Smooth muscle cell (in vitro differentiated cells): ENCODE results near the gene RUNDC1. TPM values are rescaled to one million over a fixed set of nuclear protein-coding genes. Genes with fewer than 3 reads are reported as not detected.
"Not testable (repeated sequence)": the region's sequence is repeated elsewhere in the genome, so short reads cannot be mapped to it uniquely, and the experiment has no call there.

Experiments used
- DNase-seq: peaks from one replicate; lab custom pipeline; 2025; ENCODE audit not compliant: unreplicated experiment; lab: John Stamatoyannopoulos, UW
- H2AFZ ChIP-seq: fragments of 200-600 bp; sonication (generic); 2 replicates; pipeline ENCODE4 v1.6.0; 2016; ENCODE audit warnings: antibody characterized with exemption, low read depth, mild to moderate bottlenecking
- H3F3A ChIP-seq: fragments of 200-600 bp; sonication (generic); 2 replicates; pipeline ENCODE4 v1.6.0; 2017; ENCODE audit warnings: antibody characterized with exemption, low read depth
- H3K27ac ChIP-seq: fragments of 200-600 bp; sonication (generic); 2 replicates; pipeline ENCODE4 v1.5.1; 2016; ENCODE audit warnings: low read depth, mild to moderate bottlenecking
- H3K27me3 ChIP-seq: fragments of 200-600 bp; sonication (generic); 2 replicates; pipeline ENCODE4 v1.6.1; 2016; ENCODE audit warnings: low read depth, mild to moderate bottlenecking
- H3K36me3 ChIP-seq: fragments of 200-600 bp; sonication (generic); 2 replicates; pipeline ENCODE4 v1.5.1; 2016; ENCODE audit warnings: low read depth
- H3K4me1 ChIP-seq: fragments of 200-600 bp; sonication (generic); 2 replicates; pipeline ENCODE4 v1.5.1; 2016; ENCODE audit warnings: low read depth
- H3K4me2 ChIP-seq: fragments of 200-600 bp; sonication (generic); 2 replicates; pipeline ENCODE4 v1.6.0; 2016; ENCODE audit warnings: mild to moderate bottlenecking
- H3K4me3 ChIP-seq: fragments of 200-600 bp; sonication (generic); 2 replicates; pipeline ENCODE4 v1.5.1; 2016; ENCODE audit warnings: mild to moderate bottlenecking
- H3K79me2 ChIP-seq: fragments of 200-600 bp; sonication (generic); 2 replicates; pipeline ENCODE4 v1.6.0; 2016; ENCODE audit warnings: low read depth, mild to moderate bottlenecking
- H3K9ac ChIP-seq: fragments of 200-600 bp; sonication (generic); 2 replicates; pipeline ENCODE4 v1.6.0; 2016; ENCODE audit warnings: low read depth
- H3K9me3 ChIP-seq: fragments of 200-600 bp; sonication (generic); replicated peaks from 2 replicates; pipeline ENCODE4 v1.5.1; 2016; ENCODE audit warnings: low read depth
- H4K20me1 ChIP-seq: fragments of 200-600 bp; sonication (generic); 2 replicates; pipeline ENCODE4 v1.6.0; 2016; ENCODE audit warnings: low read depth
- WGBS: methylation state at CpG from one replicate; pipeline ENCODE4 v1.1.7; 2016; ENCODE audit warnings: low lambda C conversion rate; 5-methylcytosine and 5-hydroxymethylcytosine counted together
- polyA plus RNA-seq: library from polyadenylated mRNA; unstranded; fragments of >200 nt; fragmentation: Nextera tagmentation; extraction: Ambion mirVana; gene quantifications from 2 replicates; pipeline ENCODE4 v1.2.1, GENCODE V29; 2016
- total RNA-seq: library from RNA; depleted of rRNA; stranded (reverse); fragments of >200 nt; gene quantifications from 2 replicates; pipeline ENCODE4 v1.2.3, GENCODE V29; 2014
- TF ChIP-seq, protein P1 (sequence below): fragments of 200-600 bp; sonication (generic); IDR thresholded peaks from 2 replicates; pipeline ENCODE4 v1.5.1; 2017; ENCODE audit warnings: borderline replicate concordance, mild to moderate bottlenecking, antibody characterized with exemption; ENCODE audit not compliant: insufficient read depth, poor library complexity, severe bottlenecking

Gene RUNDC1
- total and polyA plus RNA-seq, 2 experiments from 2014 or later, result 9.3 to 15.7 TPM

DNA sequence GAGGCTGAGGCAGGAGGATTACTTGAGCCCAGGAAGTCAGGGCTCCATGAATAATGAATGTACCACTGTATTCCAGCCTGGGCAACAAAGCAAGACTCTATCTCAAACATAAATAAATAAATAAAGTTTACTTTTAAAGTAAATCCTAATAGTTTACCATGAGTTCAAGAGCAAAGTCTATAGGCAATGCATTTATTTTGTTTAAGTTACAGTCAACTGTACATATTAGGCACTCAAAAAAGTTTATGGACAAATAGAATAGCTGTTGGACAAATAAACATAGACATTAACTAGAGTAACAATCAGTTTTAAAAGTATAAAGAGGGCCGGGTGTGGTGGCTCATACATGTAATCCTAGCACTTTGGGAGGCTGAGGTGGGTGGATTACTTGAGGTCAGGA lies 12.4 kb upstream of the RUNDC1 start:
- Histone ChIP-seq H3F3A (no peaks in the 10 kb centered on the region), H3K4me1 (peaks cover 7% of the 10 kb centered on the region), H3K9ac (no peak overlapping the region), H3K4me3 (no peak overlapping the region), H3K36me3 (no peaks in the 10 kb centered on the region), H3K9me3 (no peaks in the 10 kb centered on the region), H3K27me3 (no peaks in the 10 kb centered on the region), H2AFZ (no peak overlapping the region), H4K20me1 (no peaks in the 10 kb centered on the region), H3K79me2 (peaks cover 8% of the 10 kb centered on the region), H3K27ac (no peak overlapping the region), H3K4me2 (no peak overlapping the region)
- 98% methylated on average over 1 of the region's 1 CpG for WGBS
- DNase-seq, result no peak
- TF ChIP-seq, protein P1, sequence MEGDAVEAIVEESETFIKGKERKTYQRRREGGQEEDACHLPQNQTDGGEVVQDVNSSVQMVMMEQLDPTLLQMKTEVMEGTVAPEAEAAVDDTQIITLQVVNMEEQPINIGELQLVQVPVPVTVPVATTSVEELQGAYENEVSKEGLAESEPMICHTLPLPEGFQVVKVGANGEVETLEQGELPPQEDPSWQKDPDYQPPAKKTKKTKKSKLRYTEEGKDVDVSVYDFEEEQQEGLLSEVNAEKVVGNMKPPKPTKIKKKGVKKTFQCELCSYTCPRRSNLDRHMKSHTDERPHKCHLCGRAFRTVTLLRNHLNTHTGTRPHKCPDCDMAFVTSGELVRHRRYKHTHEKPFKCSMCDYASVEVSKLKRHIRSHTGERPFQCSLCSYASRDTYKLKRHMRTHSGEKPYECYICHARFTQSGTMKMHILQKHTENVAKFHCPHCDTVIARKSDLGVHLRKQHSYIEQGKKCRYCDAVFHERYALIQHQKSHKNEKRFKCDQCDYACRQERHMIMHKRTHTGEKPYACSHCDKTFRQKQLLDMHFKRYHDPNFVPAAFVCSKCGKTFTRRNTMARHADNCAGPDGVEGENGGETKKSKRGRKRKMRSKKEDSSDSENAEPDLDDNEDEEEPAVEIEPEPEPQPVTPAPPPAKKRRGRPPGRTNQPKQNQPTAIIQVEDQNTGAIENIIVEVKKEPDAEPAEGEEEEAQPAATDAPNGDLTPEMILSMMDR, result no peak

DNA sequence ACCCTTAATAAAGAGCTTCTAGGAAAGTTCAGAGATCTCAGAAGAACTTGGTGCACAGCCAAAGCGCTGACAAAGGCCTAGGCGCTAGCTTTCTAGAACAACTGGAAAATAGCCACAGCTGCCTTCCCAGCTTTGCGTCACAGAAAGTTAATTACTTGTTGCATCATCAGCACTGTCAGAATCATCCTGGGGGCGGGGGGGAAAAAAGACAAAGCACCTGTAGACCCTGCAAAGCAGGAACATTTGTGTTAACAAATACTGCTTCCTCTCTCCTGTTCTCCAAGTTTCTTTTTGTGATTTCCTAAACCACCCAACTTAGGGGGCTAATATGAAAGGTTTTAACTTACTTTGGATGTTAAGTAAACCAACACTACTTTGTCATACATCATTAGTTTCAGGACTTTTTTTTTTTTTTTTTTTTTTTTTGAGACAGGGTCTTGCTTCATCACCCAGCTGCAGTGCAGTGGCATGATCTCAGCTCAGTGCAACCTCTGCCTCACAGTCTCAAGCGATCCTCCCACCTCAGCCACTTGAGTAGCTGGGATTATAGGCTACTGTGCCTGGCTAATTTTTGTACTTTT lies 11.3 kb upstream of the RUNDC1 start:
- WGBS, result 66% methylated on average over 5 of the region's 5 CpGs

DNA sequence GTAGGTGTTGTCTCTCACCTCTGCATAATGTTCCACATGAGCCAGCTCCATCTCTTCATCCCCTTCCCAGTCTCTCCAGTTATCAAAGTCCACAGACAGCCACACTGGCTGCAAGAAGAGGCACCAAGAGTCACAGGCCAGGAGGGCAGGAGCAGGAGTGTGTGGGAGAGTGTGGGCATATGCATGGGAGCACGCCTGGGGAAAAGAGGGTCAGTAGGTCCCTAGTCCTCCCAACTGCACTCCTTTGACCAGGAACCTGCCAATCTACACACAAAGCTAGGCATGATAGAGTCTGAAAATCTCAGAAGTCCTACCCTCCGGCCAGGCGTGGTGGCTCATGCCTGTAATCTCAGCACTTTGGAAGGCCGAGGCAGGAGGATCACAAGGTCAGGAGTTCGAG lies 8.8 kb upstream of the RUNDC1 start:
- no peaks in the 10 kb centered on the region for H4K20me1 ChIP-seq
- no peaks in the 10 kb centered on the region for H3K9me3 ChIP-seq
- H3K9ac ChIP-seq, result no peak overlapping the region
- no peaks in the 10 kb centered on the region for H3K36me3 ChIP-seq
- H3F3A ChIP-seq, result no peaks in the 10 kb centered on the region
- no peak for DNase-seq
- no peaks in the 10 kb centered on the region for H3K4me1 ChIP-seq
- TF ChIP-seq, protein P1, result no peak
- WGBS, result 99% methylated on average over 5 of the region's 5 CpGs
- no peak overlapping the region for H3K4me3 ChIP-seq
- no peaks in the 10 kb centered on the region for H3K79me2 ChIP-seq
- H3K27me3 ChIP-seq, result no peaks in the 10 kb centered on the region
- H2AFZ ChIP-seq, result no peak overlapping the region
- no peak overlapping the region for H3K27ac ChIP-seq
- no peak overlapping the region for H3K4me2 ChIP-seq

More for the DNA sequence above, 11.3 kb upstream of the RUNDC1 start:
- H3F3A ChIP-seq, result no peaks in the 10 kb centered on the region
- no peak overlapping the region for H2AFZ ChIP-seq
- H4K20me1 ChIP-seq, result no peaks in the 10 kb centered on the region
- no peaks in the 10 kb centered on the region for H3K79me2 ChIP-seq
- H3K4me2 ChIP-seq, result no peak overlapping the region
- no peak overlapping the region for H3K4me3 ChIP-seq
- no peak overlapping the region for H3K9ac ChIP-seq
- no peaks in the 10 kb centered on the region for H3K4me1 ChIP-seq
- H3K27ac ChIP-seq, result no peak overlapping the region
- TF ChIP-seq, protein P1, result no peak
- no peak for DNase-seq
- H3K9me3 ChIP-seq, result no peaks in the 10 kb centered on the region
- H3K36me3 ChIP-seq, result no peaks in the 10 kb centered on the region
- H3K27me3 ChIP-seq, result no peaks in the 10 kb centered on the region

DNA sequence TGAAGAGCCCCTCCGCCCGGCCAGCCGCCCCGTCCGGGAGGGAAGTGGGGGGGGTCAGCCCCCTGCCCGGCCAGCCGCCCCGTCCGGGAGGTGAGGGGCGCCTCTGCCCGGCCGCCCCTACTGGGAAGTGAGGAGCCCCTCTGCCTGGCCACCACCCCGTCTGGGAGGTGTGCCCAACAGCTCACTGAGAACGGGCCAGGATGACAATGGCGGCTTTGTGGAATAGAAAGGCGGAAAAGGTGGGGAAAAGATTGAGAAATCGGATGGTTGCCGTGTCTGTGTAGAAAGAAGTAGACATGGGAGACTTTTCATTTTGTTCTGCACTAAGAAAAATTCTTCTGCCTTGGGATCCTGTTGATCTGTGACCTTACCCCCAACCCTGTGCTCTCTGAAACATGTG lies 7.0 kb upstream of the RUNDC1 start:
- WGBS, result 100% methylated on average over 5 of the region's 18 CpGs
- H4K20me1 ChIP-seq, H3K4me1 ChIP-seq, H3K36me3 ChIP-seq, H3K9ac ChIP-seq, H2AFZ ChIP-seq, H3K27ac ChIP-seq, H3K9me3 ChIP-seq, H3K4me3 ChIP-seq, H3K4me2 ChIP-seq, H3K79me2 ChIP-seq, H3F3A ChIP-seq, DNase-seq, H3K27me3 ChIP-seq: not testable (repeated sequence)
